H1 (cell line): Measurements from ENCODE around the gene ELAPOR1. TPM values are rescaled to one million over a fixed set of nuclear protein-coding genes. Genes with fewer than 3 reads are reported as not detected.
A peak's percentile ranks its signal among the peaks of the same experiment; 100 is the strongest.

Experiments used
- CTCF ChIA-PET: fragments of 300-600 bp; sonication (Branson Sonifier 250); formaldehyde crosslinking; loops from one replicate; lab custom pipeline; 2021; ENCODE audit not compliant: partially characterized antibody; lab: Charles Lee
- POLR2A ChIA-PET: fragments of 300-600 bp; sonication (Branson Sonifier 250); formaldehyde crosslinking; loops from one replicate; lab custom pipeline; 2021; ENCODE audit warnings: inconsistent platforms; ENCODE audit not compliant: partially characterized antibody; lab: Charles Lee
- DNase-seq, 2 experiments: peaks; one replicate each; pipeline versions ENCODE4 v3.0.0 to v3.0.0-alpha.2; 2010 to 2022; ENCODE audit warnings: low spot score in 2 of 2, low read depth in 1 of 2, mixed read lengths in 1 of 2
- FAIRE-seq: peaks from 2 replicates; lab custom pipeline; 2011; peaks lifted over from hg19 to GRCh38; lab: Jason Lieb, UNC
- H2AFZ ChIP-seq: 2 replicates; pipeline ENCODE4 v1.8.1; 2012; ENCODE audit warnings: low read length, inconsistent platforms
- H2AK5ac ChIP-seq: 2 replicates; pipeline ENCODE4 v1.6.1; 2013; ENCODE audit warnings: low read depth, low read length
- H2BK120ac ChIP-seq: replicated peaks from 2 replicates; pipeline ENCODE3; 2013; ENCODE audit warnings: low read depth, low read length, inconsistent platforms
- H2BK12ac ChIP-seq: 2 replicates; pipeline ENCODE4 v1.6.1; 2013; ENCODE audit warnings: low read depth, low read length
- H2BK15ac ChIP-seq: 2 replicates; pipeline ENCODE4 v1.6.1; 2013; ENCODE audit warnings: low read length
- H2BK20ac ChIP-seq: 2 replicates; pipeline ENCODE4 v1.6.1; 2013; ENCODE audit warnings: low read length
- H2BK5ac ChIP-seq: 2 replicates; pipeline ENCODE4 v1.6.1; 2013; ENCODE audit warnings: low read depth, low read length
- H3K14ac ChIP-seq: 2 replicates; pipeline ENCODE4 v1.6.1; 2013; ENCODE audit warnings: inconsistent platforms; ENCODE audit not compliant: insufficient read length
- H3K18ac ChIP-seq: 2 replicates; pipeline ENCODE4 v1.6.1; 2013; ENCODE audit warnings: low read length; ENCODE audit errors: extremely low read depth
- H3K23ac ChIP-seq: 2 replicates; pipeline ENCODE4 v1.6.1; 2013; ENCODE audit warnings: inconsistent platforms; ENCODE audit not compliant: insufficient read length
- H3K23me2 ChIP-seq: 2 replicates; pipeline ENCODE4 v1.6.1; 2013; ENCODE audit warnings: low read depth, low read length
- H3K27ac ChIP-seq: 2 replicates; pipeline ENCODE4 v1.6.1; 2011; ENCODE audit warnings: low read depth, low read length, inconsistent platforms
- H3K27me3 ChIP-seq, 4 experiments: replicated peaks in 1 of 4; 1 replicate in 1 of 4; 2 replicates in 3 of 4; pipeline versions ENCODE4 v1.6.1 to v1.8.1; 2011 to 2013; ENCODE audit warnings: low read length in 3 of 4, mild to moderate bottlenecking in 3 of 4, inconsistent platforms in 2 of 4, mixed read lengths in 2 of 4, moderate library complexity in 1 of 4; ENCODE audit not compliant: control insufficient read depth in 3 of 4, insufficient read depth in 3 of 4; ENCODE audit errors: extremely low read depth in 1 of 4
- H3K36me3 ChIP-seq, 4 experiments: 2 replicates each; pipeline versions ENCODE4 v1.6.1 to v1.8.1; 2011 to 2013; ENCODE audit warnings: mild to moderate bottlenecking in 4 of 4, low read length in 3 of 4, moderate library complexity in 2 of 4, control low read depth in 1 of 4, inconsistent platforms in 1 of 4; ENCODE audit not compliant: insufficient read depth in 4 of 4, control insufficient read depth in 2 of 4
- H3K4ac ChIP-seq: replicated peaks from 2 replicates; pipeline ENCODE3; 2013; ENCODE audit warnings: low read length, low read depth, mixed read lengths, inconsistent platforms; ENCODE audit not compliant: insufficient read length
- H3K4me1 ChIP-seq, 4 experiments: replicated peaks in 1 of 4; 1 replicate in 1 of 4; 2 replicates in 3 of 4; pipeline versions ENCODE4 v1.6.1 to v1.8.1; 2011 to 2013; ENCODE audit warnings: low read length in 3 of 4, inconsistent platforms in 2 of 4, mixed read lengths in 1 of 4; ENCODE audit not compliant: insufficient read depth in 4 of 4, control insufficient read depth in 3 of 4
- H3K4me2 ChIP-seq, 2 experiments: 2 replicates each; pipeline versions ENCODE4 v1.6.1 to v1.8.1; 2011 to 2013; ENCODE audit warnings: low read depth in 2 of 2, low read length in 2 of 2, control low read depth in 1 of 2, inconsistent platforms in 1 of 2, mild to moderate bottlenecking in 1 of 2; ENCODE audit not compliant: insufficient read depth in 1 of 2
- H3K4me3 ChIP-seq, 4 experiments: fragments of 200-600, 300-600 bp in 1 of 4; sonication (generic), shearing (Covaris generic), sonication (Bioruptor Twin) in 1 of 4; 2 replicates each; pipeline versions ENCODE4 v1.5.1 to v1.8.1; 2011 to 2016; ENCODE audit warnings: low read length in 4 of 4, low read depth in 3 of 4, control low read depth in 2 of 4, inconsistent platforms in 2 of 4, mild to moderate bottlenecking in 2 of 4, mixed read lengths in 1 of 4, moderate library complexity in 1 of 4; ENCODE audit not compliant: insufficient read depth in 2 of 4; ENCODE audit errors: extremely low read depth in 1 of 4
- H3K56ac ChIP-seq: replicated peaks from 2 replicates; pipeline ENCODE3; 2013; ENCODE audit warnings: low read depth, mild to moderate bottlenecking, mixed read lengths, low read length, inconsistent platforms; ENCODE audit not compliant: insufficient read length
- H3K79me1 ChIP-seq: 2 replicates; pipeline ENCODE4 v1.6.1; 2013; ENCODE audit warnings: low read depth, low read length, control low read depth
- H3K79me2 ChIP-seq, 2 experiments: 2 replicates each; pipeline versions ENCODE4 v1.6.1 to v1.8.1; 2012 to 2013; ENCODE audit warnings: low read length in 2 of 2, mild to moderate bottlenecking in 2 of 2, inconsistent platforms in 1 of 2; ENCODE audit not compliant: insufficient read depth in 2 of 2, control insufficient read depth in 1 of 2
- H3K9ac ChIP-seq, 4 experiments: replicated peaks in 1 of 4; 1 replicate in 1 of 4; 2 replicates in 3 of 4; pipeline versions ENCODE4 v1.6.1 to v1.8.1; 2011 to 2013; ENCODE audit warnings: low read depth in 3 of 4, low read length in 3 of 4, control low read depth in 2 of 4, mild to moderate bottlenecking in 2 of 4, moderate library complexity in 2 of 4, inconsistent platforms in 1 of 4; ENCODE audit errors: extremely low read depth in 1 of 4
- H3K9me3 ChIP-seq, 2 experiments: 2 replicates each; pipeline versions ENCODE4 v1.6.1 to v1.8.1; 2012 to 2013; ENCODE audit warnings: mild to moderate bottlenecking in 2 of 2, moderate library complexity in 2 of 2, control low read depth in 1 of 2, inconsistent platforms in 1 of 2, low read depth in 1 of 2, low read length in 1 of 2, mixed read lengths in 1 of 2; ENCODE audit not compliant: insufficient read depth in 2 of 2
- H4K20me1 ChIP-seq, 2 experiments: replicated peaks in 1 of 2; 2 replicates each; pipeline versions ENCODE3 to v1.8.1; 2011 to 2013; ENCODE audit warnings: inconsistent platforms in 2 of 2, low read length in 2 of 2, mild to moderate bottlenecking in 1 of 2; ENCODE audit not compliant: insufficient read depth in 2 of 2, control insufficient read depth in 1 of 2
- H4K5ac ChIP-seq: 2 replicates; pipeline ENCODE4 v1.6.1; 2013; ENCODE audit warnings: low read length, low read depth, mixed read lengths, inconsistent platforms; ENCODE audit not compliant: insufficient read length
- H4K8ac ChIP-seq: 2 replicates; pipeline ENCODE4 v1.8.0; 2013; ENCODE audit warnings: mild to moderate bottlenecking, moderate library complexity, low read length, inconsistent platforms; ENCODE audit not compliant: insufficient read depth; ENCODE audit errors: extremely low read depth
- H4K91ac ChIP-seq: replicated peaks from 2 replicates; pipeline ENCODE3; 2013; ENCODE audit warnings: low read length, mixed read lengths, inconsistent platforms; ENCODE audit not compliant: insufficient read length
- EGR1 ChIP-seq: IDR thresholded peaks from 2 replicates; pipeline ENCODE4 v1.6.1; 2011; ENCODE audit warnings: low read depth, low read length, borderline replicate concordance
- HDAC6 ChIP-seq: IDR thresholded peaks from one replicate; pipeline ENCODE4 v1.7.1; 2012; ENCODE audit warnings: low read depth, mild to moderate bottlenecking, inconsistent platforms, low read length, moderate library complexity
- KDM5A ChIP-seq: fragments of 200-600 bp; IDR thresholded peaks from 2 replicates; pipeline ENCODE4 v1.7.1; 2012; ENCODE audit warnings: mild to moderate bottlenecking, low read length, inconsistent platforms, mixed read lengths
- NRF1 ChIP-seq: IDR thresholded peaks from 2 replicates; pipeline ENCODE4 v1.6.1; 2011; ENCODE audit warnings: mild to moderate bottlenecking, low read depth, low read length, improper control_type of control experiment
- POU5F1 ChIP-seq: IDR thresholded peaks from 2 replicates; pipeline ENCODE4 v1.6.1; 2011; ENCODE audit warnings: low read depth, mild to moderate bottlenecking, low read length, moderate library complexity
- RAD21 ChIP-seq, 2 experiments: IDR thresholded peaks in 1 of 2; conservative IDR thresholded peaks in 1 of 2; 2 replicates each; pipeline ENCODE4 v1.6.1; 2011; ENCODE audit warnings: low read depth in 2 of 2, low read length in 2 of 2, improper control_type of control experiment in 1 of 2, inconsistent platforms in 1 of 2, mild to moderate bottlenecking in 1 of 2, moderate library complexity in 1 of 2
- RXRA ChIP-seq: IDR thresholded peaks from 2 replicates; pipeline ENCODE4 v1.6.1; 2011; ENCODE audit warnings: low read depth, mild to moderate bottlenecking, low read length, moderate library complexity; ENCODE audit not compliant: insufficient read depth
- TAF1 ChIP-seq: IDR thresholded peaks from 2 replicates; pipeline ENCODE4 v1.6.1; 2011; ENCODE audit warnings: mild to moderate bottlenecking, low read depth, low read length
- TAF7 ChIP-seq: optimal IDR thresholded peaks from 2 replicates; pipeline ENCODE3; 2011; ENCODE audit warnings: low read depth, mild to moderate bottlenecking, inconsistent platforms, low read length, moderate library complexity, borderline replicate concordance
- TBP ChIP-seq: IDR thresholded peaks from 2 replicates; pipeline ENCODE4 v1.6.1; 2011; ENCODE audit warnings: low read depth, low read length, improper control_type of control experiment
- WGBS, 2 experiments: shearing (Covaris generic) in 1 of 2; methylation state at CpG; one replicate each; pipeline versions ENCODE4 v1.1.6 to v1.1.7; 2013 to 2015; ENCODE audit warnings: low lambda C conversion rate in 2 of 2, mixed read lengths in 2 of 2, inconsistent platforms in 1 of 2, low coverage in 1 of 2, missing lambda C conversion rate in 1 of 2; ENCODE audit not compliant: insufficient replicate concordance in 2 of 2, insufficient coverage in 1 of 2, insufficient read length in 1 of 2; ENCODE audit errors: extremely low coverage in 1 of 2, missing lambda C conversion rate in 1 of 2; 5-methylcytosine and 5-hydroxymethylcytosine counted together
- polyA plus RNA-seq, 7 experiments: library from polyadenylated mRNA; depleted of rRNA in 3 of 7; stranded (reverse) in 5 of 7; unstranded in 2 of 7; fragments of >200 nt in 5 of 7; fragments of 200-250 nt in 2 of 7; gene quantifications; 1 replicate in 5 of 7; 2 replicates in 1 of 7; 4 replicates in 1 of 7; pipeline versions ENCODE4 v1.2.1 to v1.2.3, GENCODE V29; 2011 to 2013; ENCODE audit warnings: missing spikeins in 2 of 7, mixed read lengths in 2 of 7
- total RNA-seq: library from RNA; stranded (reverse); fragmentation: NEBNext Ultra II Directional; extraction: Animal tissue kit (Norgen Biotek cat#: 25700); gene quantifications from 2 replicates; pipeline ENCODE4 v1.2.1, GENCODE V29; 2021
- TF ChIP-seq, protein P1 (sequence below): IDR thresholded peaks from 2 replicates; pipeline ENCODE4 v1.6.1; 2011; ENCODE audit warnings: low read depth, mild to moderate bottlenecking, low read length; ENCODE audit not compliant: insufficient read depth
- TF ChIP-seq, protein P2 (sequence below): IDR thresholded peaks from 2 replicates; pipeline ENCODE4 v1.6.1; 2011; ENCODE audit warnings: low read length, improper control_type of control experiment

ELAPOR1 gene
- total and polyA plus RNA-seq, 2 of the 8 experiments (the other 6 are each of a cell fraction or from before 2014, with no cell fraction given): 1.2 to 2.5 TPM

DNA sequence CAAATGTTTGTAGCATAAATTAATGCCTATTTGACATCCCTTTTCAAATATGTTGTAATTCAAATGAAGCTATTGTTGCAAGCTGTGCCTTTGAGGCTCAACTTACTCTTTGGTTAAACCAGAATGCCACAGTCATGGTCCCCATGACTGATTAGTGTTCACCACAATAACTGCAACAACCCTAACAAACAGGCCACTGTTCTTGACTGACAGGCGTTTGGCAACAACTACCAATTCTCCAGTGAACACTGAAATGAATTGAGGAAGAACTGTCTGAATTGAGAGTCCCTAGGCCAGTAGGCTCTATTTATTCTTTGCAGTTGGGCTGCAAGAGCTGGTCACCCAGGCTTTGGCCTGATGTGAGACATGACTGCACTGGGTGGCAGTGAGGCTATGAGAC lies 30.0 kb upstream of the ELAPOR1 start:
- no peak overlapping the region for H3K27ac ChIP-seq
- CTCF ChIA-PET: interaction anchor here (1.2 to 3.1 kb wide), 4 partner anchors 16 to 123 kb away, joined by 3 to 16 read pairs (median 4); no protein-coding TSS in a partner anchor
- POLR2A ChIA-PET: interaction anchor here (1.5 to 11.9 kb wide), 2 partner anchors 8 to 17 kb away, joined by 6 to 99 read pairs; partner anchors contain the start of gene TAF13
- no peak for TF ChIP-seq TAF7
- no peak for TF ChIP-seq RXRA
- TF ChIP-seq TAF1: no peak
- TF ChIP-seq RAD21 (IDR thresholded peaks at IDR 0.05 in 1 of 2, conservative IDR thresholded peaks at IDR 0.05 in 1 of 2; ENCODE audit: low read depth in 2 of 2, low read length in 2 of 2): no peak
- TF ChIP-seq, protein P1, sequence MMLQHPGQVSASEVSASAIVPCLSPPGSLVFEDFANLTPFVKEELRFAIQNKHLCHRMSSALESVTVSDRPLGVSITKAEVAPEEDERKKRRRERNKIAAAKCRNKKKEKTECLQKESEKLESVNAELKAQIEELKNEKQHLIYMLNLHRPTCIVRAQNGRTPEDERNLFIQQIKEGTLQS: no peak
- TF ChIP-seq, protein P2, sequence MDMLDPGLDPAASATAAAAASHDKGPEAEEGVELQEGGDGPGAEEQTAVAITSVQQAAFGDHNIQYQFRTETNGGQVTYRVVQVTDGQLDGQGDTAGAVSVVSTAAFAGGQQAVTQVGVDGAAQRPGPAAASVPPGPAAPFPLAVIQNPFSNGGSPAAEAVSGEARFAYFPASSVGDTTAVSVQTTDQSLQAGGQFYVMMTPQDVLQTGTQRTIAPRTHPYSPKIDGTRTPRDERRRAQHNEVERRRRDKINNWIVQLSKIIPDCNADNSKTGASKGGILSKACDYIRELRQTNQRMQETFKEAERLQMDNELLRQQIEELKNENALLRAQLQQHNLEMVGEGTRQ: no peak
- TF ChIP-seq HDAC6: no peak
- TF ChIP-seq POU5F1: no peak
- no peak for TF ChIP-seq EGR1
- TF ChIP-seq KDM5A: no peak
- no peak for TF ChIP-seq TBP
- no peak for TF ChIP-seq NRF1

More for the DNA sequence above, 30.0 kb upstream of the ELAPOR1 start:
- Histone ChIP-seq H3K23ac (no peak overlapping the region), H2AK5ac (no peak overlapping the region), H3K9me3 (no peaks in the 10 kb centered on the region), H3K79me1 (no peaks in the 10 kb centered on the region), H3K23me2 (no peaks in the 10 kb centered on the region), H2AFZ (no peak overlapping the region), H2BK120ac (no peak overlapping the region), H4K5ac (no peak overlapping the region), H3K4ac (no peak overlapping the region), H3K36me3 (no peaks in the 10 kb centered on the region), H3K4me3 (no peak overlapping the region), H3K27me3 (no peaks in the 10 kb centered on the region), H3K4me2 (0 out of 4 replicates have a peak overlapping the region, but pooled peaks of 1 of the 2 experiments have one; percentile 28), H2BK12ac (no peak overlapping the region; the same call in 1 of the 2 replicates), H2BK15ac (no peak overlapping the region), H3K4me1 (peaks cover 0 to 7% (median 3%) of the 10 kb centered on the region in 4 experiments; a peak in 4 of 7 replicates), H2BK20ac (0 out of 2 replicates have a peak overlapping the region, but pooled peaks have one; percentile 5), H2BK5ac (no peak overlapping the region), H3K14ac (no peak overlapping the region), H3K18ac (no peak overlapping the region), H3K79me2 (no peaks in the 10 kb centered on the region), H4K20me1 (no peaks in the 10 kb centered on the region), H3K56ac (no peak overlapping the region), H3K9ac (no peak overlapping the region), H4K91ac (no peak overlapping the region), H4K8ac (no peak overlapping the region)
- FAIRE-seq (no peak), DNase-seq (no peak)
- WGBS, 2 experiments: 70% methylated on average over 1 of the region's 1 CpG; no CpG with 5 or more reads in 1 of the 2 experiments
